Fibroblast of skin of back (primary cell): ENCODE data around the gene MAPK12.

Experiments used
- DNase-seq: peaks from one replicate; pipeline ENCODE4 v3.0.0-alpha.2; 2013

MAPK12 gene

DNA sequence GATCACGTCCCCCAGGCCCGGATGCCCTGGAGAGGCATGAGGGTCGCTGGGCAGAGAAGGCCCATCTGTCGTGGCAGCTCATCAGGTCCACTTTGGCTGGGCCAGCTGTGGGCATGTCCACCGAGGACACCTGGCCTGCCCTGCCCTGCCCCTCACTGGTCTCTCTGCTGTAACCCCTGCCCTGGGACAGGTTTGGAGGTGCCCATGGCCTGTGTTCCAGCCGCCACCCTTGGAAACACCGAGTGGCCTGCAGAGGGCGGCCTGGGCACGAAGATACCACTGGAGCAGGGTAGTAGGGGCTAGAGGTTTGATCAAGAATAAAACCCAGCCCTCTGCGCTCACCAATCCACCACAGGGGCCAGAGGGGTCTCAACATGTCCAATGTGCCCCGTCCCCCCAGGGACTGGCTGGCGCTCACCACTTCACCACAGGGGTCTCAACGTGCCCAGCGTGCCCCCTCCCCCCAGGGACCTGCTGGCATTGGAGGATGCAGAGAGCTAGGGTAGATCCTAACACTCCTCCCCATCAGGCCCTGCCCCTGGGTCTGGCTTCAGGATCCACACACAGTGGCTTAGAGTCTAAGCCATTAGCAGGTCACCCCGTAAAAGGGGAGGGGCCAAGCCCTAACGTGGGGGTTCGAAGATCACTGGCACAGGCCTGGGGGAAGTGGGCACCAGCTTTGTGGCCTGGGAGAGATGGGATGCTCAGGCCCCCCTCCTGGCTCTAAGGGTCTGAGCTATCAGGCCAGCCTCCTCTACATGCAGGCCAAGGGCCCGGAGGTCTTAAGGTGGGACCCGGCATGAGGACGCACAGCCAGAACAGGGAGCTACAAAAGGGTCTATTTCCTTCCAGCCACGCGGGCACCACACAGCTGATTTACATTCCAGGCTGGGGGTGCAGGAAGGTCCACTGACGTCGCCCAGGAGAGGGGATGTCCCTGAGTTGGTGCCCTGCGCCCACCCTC, 9.1 kb downstream of the MAPK12 start:
- DNase-seq: peak; percentile 65

DNA sequence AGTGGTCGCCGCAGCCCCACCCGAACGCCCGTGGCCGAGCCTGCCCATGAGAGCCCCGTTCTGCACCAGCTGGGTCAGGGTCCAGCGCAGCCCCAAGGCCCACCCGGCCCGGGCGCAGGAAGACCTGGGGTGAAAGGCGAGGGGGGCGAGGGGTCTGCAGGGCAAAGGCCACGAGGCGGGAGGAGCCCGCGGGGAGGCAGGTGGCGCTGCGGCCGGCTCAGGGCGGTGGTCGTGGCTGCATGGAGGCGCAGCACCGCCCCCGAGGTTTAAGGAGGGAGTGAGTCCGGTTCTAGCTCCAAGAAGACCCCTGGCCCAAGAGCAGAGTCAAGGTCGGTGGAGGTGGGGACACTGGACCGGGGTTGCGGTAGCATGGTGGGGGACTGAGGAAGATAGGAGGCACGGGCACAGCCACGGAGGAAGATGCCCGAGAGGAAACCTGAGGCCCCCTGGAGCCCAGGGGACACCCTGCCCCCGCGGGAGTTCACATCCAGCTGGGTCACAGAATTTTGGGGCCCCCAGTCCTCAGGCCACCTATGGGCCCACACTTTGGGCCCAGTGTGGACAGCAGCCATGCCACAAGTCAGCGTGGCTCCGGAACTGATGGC, 9.9 kb downstream of the MAPK12 start:
- no peak for DNase-seq

DNA sequence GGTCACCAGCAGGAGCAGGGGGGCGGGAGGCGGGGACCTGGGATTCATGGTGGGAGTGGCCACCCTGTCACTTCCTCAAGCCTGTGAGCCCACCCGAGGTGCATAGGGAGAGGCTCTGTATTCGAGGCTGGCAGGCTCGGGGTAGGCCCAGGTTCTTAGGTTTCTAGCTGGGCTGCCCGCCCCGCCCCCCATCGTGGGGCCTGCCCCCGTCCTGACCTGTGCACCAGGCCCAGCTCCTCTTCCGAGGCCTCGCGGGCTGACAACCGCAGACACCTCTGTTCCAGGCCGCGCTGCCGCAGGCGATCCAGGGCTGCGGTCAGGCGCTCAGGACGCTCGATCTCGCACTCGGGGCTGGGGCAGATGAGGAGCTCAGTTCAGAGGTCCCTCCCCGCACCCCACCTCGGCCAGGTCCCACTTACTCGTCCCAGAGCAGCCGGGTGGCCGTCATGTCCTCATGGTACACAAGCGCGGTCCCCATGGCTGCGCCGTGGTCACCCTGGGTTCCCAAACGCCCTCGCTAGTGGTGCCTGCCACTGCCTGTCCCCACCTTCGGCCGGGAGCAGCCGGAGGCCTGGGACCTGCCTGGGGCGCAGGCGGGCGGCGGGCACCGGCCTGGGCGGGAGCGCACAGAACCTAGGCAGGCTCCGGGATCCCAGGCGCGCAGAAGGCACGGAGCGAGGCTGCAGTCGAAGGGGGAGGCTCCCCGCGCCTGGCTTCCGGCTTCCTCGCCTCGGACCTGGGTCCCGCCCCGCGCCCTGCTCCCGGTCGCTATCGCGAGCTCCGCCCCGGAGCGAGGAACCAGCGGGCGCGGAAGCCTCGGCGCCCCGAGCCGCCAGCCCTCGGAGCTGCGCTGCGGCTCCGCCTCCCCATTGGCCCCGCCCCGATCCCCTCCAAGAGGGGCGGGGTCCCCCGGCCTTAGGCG, 10.7 kb downstream of the MAPK12 start, which contains the start of gene HDAC10:
Gene HDAC10, minus strand, starts transcription at position 711 of the 922 bp plus-strand sequence. Its CDS starts 233 bp downstream, at position 478.
- peak; percentile 82 for DNase-seq

DNA sequence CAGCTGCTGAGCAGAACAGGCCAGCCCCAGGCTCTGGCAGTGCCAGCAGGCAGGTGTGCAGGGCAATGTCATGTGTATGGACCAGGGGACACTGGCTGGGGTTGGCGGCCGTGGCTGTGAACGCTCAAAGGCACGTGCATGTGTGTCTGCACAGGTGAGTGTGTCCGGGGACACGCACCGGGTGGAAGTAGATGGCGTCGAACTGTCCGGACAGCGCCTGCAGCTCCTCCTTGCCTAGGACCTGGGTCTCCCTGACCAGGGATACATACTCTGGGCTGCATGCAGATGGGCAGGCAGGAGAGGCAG, 11.3 kb downstream of the MAPK12 start:
- DNase-seq: no peak

DNA sequence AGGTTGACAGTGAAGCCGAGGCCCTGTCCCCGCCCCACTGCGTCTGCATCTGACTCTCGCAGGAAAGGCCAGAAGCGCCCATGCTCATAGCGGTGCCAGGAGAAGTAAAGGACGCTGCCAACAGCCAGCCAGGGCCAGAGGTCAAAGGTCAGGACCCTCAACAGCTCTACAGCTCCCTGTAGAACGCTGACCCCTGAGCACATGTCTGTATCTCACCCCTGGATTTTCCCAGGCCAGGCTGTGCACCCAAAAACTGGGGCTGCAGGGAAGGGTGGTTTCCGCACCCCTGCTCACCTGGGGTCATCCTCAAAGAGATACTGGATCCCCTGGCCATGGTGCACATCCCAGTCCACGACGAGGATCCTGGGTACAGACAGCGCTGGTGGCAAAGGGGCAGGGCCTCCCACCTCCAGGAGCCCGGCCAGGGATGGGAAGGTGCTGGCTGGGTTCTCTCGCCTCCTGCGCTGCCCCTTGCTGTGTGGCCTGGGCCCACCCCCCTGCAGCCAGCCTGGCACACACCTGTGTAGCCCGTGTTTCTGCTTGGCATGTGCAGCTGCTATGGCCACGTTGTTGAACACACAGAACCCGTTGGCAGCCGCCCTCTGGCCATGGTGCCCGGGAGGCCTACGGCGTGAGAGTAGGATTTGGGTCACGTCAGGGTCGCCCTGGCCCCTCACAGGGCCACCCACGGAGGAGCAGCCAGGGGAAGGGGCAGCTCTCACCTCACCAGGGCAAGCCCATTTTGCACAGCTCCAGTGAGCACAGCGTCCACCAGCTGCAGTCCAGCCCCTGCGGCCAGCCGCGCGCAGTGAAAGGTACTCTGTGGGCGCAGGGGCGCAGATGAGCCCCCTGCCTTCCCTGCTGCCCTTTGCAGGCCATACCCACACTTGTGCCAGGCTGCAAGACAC, 11.9 kb downstream of the MAPK12 start:
- no peak for DNase-seq

DNA sequence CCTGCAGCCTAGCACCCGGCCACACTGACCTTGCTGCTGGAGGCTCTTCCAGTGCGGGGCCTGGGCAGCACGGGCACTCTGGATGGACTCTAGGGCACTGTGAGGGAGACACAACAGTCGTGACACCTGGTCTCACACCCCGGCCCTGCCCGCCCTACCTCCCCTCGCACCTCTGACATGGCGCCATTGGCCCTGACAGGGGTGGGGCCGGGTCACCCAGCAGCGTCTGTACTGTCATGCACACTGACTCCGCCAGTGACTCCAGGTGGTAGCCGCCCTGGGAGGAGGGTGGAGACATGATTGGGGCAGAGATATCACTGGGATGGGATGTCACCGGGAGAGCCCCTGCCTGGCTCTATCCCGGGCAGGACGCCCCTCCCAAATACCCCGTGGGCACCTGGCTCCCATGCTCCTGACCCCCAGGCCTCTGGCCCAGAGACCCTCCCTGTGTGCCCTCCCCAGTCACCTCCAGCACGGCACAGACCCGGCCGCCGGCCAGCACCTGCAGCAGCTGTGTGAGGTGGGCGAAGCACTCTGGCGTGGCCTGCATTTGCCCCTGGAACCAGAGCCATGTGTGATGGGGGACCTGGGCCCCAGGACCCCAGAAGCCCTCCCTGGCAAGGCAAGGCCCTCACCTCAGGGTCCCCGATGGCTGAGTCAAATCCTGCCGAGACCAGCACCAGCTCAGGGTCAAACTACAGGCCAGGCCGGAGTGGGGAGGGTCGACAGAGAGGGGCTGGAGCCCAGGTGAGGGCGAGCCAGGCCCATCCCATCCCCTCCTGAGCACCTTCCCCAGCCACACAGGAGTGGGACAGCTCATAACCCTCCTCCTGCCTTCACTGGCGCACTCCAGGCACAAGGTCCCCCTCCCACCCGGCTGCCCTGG, 13.0 kb downstream of the MAPK12 start:
- no peak for DNase-seq

DNA sequence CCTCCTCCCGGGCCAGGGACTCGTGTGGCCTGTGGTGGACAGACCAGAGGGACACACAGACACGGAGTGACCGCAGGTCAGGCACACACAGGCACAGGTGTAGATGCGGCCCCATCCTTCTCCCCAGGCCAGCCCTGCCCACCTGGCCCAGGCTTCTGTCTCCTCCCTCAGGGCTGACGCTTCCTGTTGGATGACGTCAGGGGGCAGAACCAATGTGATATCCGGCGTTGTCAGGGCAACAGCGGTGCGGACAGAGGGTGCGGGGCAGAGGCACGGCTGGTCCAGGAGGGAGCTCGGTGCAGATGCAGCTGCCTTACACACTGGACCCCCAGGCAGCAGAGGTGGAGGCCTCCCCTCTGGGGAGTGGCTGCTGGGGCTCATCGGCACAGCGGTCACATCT, 13.7 kb downstream of the MAPK12 start:
- DNase-seq: peak; percentile 58

DNA sequence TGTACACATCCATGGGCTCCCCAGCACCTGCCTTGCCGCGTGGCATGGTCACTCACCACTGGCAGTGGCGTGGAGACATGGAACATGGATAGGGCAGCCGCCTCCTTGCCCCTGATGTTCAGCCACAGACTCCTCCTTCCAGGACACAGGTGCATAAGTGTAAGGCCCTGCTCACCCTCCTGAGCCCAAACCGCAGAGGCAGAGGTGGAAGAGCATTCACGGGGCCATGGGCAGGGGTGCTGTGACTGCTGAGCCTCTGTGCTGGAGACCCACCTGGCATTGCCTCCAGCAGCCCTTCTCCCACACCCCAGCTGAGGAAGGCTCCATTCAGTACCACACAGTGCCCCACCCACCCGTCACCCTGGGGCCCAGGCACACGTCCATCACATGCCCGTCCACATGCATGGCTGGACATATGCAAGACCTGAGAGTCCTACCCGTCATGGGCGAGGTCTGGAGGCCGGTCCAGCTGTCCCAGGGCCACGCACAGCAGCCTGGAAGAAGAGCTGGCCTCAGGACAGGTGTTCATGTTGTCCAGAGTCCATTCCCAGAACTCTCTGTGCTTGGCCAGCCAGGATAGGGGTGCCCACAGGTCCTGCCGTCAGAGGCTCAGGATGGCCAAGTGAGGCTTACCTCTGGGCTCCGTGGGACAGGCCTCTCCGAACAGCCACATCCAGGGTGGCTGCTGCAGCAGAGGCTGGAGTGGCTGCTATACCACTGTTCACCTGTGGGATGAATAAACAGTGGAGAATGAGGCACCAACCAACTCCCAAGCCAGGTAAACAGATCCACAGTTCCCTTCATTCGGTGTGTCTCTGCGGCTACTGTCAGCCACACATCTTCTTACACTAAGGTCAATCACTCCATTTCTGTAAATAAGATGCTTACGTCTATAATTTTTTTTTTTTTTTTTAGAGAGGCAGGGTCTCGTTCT, 15.0 kb downstream of the MAPK12 start:
- no peak for DNase-seq

DNA sequence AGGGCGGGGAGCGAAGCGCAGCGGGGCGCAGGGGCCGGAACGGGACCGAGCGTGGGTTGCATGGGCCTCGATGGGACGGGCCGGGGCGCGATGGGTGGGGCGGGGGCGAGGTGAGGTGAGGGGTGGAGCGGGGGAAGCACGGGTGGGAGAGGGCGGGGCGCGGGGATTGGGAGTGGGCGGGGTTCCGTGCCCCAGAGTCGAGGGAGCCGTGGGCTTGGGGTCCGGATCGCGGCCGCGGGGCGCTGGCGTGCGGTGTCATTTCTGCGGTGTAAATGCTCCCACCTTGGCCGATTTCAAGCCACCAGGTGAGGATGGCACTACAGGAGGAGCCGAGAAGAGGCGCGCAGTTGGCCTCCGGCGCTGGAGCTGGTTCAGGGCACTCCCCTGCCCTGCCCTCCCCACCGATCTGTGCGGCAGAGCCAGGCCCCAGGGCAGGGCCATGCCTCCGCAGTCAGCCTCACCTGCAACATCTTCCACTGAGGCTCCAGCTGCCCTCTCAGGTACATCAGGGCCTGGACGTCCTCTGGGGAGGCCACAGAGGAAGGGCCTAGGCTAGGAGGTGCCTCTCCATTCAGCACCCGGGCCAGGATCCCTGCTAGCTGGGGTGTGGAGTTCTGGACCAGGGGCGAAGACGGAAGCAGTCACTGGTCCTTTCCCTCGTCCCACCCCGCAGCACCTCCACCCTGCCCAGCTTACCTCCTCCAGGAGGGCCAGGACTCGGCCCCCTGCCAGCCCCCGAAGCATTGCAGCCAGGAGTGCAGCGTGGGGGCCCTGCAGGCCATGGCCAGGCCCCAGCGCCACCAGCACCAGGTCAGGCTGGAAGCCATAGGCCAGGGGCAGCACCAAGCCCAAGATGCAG, 16.0 kb downstream of the MAPK12 start:
- no peak for DNase-seq

DNA sequence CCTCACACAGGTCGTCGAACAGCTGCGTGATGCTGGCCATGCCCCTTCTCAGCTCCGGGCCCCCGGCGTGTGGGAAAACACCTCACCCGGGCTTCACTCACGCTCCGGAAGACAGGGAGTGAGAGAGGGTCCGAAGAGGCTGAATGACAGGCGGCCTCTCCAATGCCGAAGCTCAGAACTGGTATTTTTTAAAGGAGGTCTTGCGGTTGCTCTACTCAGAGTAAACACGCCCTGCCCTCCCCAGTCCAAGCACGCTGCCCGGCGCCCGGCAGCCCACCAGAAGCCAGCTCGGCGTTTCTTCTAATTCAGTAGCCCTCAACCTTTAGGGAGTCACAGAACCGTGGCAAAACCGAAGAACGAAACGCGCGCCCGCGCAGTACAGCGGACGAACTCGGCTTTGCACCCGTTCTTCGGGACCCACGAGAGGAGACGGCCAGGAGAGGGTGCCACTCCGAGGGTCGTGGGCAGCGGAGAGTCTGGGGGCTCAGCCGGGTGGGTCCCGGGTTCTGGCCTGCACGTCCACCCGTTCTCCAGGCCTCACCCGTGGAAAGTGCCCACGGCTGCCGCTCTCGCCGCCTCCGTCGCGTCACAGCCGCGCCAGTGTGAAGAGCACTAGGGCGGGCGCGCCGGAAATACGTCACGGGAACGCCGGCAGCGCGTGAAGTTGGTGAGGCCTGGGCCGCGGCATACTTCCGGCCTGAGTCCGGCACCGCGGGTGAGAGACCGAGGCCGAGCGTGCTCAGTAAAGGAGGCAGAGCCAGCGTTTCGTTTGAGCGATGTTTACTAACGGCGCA, 16.9 kb downstream of the MAPK12 start, which contains the start of gene TUBGCP6:
Gene TUBGCP6, minus strand, starts transcription at position 604 of the 794 bp plus-strand sequence. Its CDS starts 564 bp downstream, at position 40.
- peak; percentile 93 for DNase-seq

DNA sequence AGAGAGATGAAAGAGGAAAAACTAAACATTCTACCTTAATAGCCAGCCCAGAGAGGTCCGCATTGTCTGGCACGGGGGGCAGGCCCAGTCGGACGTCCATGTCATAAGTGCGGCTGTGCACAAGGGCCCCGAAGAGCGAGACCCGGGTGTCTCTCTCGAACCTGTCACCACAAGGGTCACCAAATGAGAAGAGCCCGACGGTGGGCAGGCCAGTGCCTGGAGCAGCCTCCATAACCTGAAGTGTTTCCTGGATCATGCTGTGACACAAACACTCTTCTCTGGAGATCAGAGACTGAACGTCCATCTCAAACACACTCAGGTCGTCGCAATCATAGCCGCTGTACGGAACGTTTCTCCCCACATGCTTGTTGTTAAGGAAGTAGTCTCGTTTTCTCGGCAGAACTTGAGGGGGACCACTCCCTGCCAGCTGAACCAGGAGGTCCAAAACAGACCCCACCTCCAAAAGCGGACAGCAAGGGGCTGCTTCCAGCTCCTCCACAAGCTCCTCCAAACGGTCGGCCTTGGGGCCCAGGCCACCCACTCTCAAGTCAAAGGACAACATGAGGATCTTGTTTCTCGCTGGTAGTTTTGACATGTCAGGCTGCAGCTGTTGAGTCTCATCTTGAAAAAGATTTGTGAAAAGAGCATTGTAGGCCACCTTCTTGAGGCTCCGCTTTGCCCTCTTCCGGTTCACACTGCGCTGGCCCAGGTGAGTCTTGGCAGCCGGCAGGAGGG, 17.6 kb downstream of the MAPK12 start:
- DNase-seq: no peak

DNA sequence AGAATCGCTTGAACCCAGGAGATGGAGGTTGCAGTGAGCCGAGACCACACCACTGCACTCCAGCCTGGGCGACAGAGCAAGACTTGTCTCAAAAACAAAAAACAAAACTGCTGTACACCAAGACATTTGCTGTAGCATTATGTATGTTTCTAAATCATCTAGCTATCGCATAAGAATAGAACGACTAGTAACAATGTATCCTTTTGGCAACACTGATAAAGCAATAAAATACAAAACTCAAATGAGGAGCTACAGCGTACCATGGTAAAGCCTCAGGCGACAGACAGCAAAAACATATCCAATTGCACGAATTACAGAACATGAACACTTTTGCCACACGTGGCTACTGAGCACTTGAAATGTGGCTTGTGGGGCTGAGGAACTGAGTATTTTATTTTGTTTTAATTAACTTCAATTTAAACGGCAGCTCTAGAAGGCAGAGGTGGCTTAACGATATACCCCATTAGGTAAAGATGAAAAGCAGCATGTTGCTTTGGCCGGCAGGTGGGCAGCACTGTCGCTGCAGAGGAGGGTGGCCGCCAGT, 19.0 kb downstream of the MAPK12 start:
- DNase-seq: no peak

DNA sequence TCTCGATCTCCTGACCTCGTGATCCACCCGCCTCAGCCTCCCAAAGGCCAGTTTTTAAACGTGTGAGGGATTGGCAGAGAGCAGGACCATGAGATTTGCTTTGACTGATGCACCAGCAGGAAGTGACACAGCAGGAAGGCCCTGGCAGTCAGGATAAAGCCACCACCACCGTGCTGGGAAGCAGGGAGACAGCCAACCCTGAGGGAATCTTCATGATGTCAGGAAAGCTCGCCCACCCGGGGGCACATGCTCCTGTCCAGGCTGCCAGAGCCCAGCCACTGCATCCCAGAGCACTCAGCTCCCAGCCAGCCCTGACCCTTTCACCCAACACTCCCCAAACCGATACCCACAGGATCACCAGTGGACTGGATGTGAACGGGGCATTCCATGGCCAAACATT, 22.7 kb downstream of the MAPK12 start:
- no peak for DNase-seq

DNA sequence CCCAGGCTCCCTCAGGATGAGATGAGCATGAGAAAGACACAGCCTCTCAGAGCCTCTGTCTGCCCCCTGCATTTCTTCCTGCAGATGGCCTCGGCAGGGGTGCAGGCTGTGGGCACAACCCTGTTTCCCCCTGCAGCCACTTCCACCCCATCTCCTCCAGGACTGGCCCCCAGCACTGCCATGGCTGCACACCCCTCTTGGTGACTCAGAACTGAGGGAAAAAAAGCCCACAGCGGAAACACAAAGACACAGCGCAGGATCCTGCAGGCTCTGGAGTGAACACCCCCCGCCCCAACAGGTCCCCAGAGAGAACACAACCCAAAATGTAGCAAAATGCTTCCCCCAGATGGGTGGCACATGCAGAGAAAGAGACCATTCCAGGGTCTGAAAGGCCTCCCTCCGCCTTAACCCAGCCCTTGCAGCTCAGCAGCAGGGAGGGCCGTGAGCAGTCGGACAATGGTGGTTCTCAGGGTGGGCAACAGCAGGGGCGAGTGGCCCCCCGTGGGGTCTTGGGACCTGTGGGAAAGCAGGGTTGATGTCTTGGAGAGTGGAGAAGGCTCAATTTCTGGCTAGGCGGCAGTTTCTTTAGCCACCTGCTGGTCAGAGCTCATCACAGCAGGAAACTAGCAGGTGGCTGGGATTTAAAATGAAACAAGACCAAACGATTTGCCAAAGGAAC, 24.6 kb downstream of the MAPK12 start:
- peak; percentile 16 for DNase-seq

DNA sequence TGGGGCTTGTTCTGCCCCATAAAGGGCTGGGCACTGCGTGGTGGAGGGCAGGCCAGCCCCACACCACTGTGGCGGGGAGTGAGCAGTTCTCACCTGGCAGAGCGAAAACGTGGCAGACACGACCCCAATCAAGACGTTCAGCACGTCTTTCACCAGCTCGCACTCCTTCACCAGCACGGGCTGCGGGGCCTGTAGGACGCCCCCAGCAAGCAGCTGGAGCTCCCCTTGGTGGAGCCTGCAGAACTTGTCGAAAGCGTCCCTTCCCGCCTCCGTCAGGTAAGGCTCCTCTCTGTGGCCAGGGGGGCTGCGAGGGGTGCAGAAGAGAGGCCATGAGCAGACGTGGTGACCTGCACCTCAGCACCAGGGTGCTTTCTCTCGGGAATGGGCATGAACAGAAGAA, 28.3 kb downstream of the MAPK12 start:
- no peak for DNase-seq
